ENCODE data around the gene MRM2. TPM values are rescaled to one million over a fixed set of nuclear protein-coding genes. Genes with fewer than 3 reads are reported as not detected.
A peak's percentile ranks its signal among the peaks of the same experiment; 100 is the strongest.

MRM2 gene
- total RNA-seq, 1 experiment from 2014 or later: 38.9 TPM

DNA sequence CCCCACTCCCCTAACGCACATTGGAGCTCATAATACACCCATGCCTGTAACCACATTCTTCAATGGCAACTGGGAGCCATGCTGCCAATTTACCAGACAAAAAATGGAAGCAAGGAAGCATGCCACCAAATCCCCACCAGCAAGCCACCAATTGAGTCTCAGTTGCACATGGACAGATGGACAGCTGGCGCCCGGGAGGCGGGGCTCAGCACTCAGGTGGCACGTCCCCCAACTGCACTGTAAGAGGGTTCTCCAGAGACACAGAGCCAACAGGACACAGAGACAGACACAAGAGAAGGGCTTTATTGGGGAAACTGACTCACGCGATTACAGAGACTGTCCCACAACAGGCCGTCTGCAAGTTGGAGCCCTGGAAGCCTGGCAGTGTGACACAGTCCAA lies 11.8 kb downstream of the MRM2 start (continued):
- TF ChIP-seq, protein P1, sequence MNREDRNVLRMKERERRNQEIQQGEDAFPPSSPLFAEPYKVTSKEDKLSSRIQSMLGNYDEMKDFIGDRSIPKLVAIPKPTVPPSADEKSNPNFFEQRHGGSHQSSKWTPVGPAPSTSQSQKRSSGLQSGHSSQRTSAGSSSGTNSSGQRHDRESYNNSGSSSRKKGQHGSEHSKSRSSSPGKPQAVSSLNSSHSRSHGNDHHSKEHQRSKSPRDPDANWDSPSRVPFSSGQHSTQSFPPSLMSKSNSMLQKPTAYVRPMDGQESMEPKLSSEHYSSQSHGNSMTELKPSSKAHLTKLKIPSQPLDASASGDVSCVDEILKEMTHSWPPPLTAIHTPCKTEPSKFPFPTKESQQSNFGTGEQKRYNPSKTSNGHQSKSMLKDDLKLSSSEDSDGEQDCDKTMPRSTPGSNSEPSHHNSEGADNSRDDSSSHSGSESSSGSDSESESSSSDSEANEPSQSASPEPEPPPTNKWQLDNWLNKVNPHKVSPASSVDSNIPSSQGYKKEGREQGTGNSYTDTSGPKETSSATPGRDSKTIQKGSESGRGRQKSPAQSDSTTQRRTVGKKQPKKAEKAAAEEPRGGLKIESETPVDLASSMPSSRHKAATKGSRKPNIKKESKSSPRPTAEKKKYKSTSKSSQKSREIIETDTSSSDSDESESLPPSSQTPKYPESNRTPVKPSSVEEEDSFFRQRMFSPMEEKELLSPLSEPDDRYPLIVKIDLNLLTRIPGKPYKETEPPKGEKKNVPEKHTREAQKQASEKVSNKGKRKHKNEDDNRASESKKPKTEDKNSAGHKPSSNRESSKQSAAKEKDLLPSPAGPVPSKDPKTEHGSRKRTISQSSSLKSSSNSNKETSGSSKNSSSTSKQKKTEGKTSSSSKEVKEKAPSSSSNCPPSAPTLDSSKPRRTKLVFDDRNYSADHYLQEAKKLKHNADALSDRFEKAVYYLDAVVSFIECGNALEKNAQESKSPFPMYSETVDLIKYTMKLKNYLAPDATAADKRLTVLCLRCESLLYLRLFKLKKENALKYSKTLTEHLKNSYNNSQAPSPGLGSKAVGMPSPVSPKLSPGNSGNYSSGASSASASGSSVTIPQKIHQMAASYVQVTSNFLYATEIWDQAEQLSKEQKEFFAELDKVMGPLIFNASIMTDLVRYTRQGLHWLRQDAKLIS (CRISPR knock-in tag; IDR thresholded peaks at IDR 0.05; ENCODE audit: borderline replicate concordance): no peak
- TF ChIP-seq NR3C1 (CRISPR knock-in tag; conservative IDR thresholded peaks at IDR 0.05; ENCODE audit: low read depth) (no peak), ZNF138 (CRISPR knock-in tag; conservative IDR thresholded peaks at IDR 0.05) (no peak), SP1 (CRISPR knock-in tag; conservative IDR thresholded peaks at IDR 0.05) (no peak), TP53 (CRISPR knock-in tag; IDR thresholded peaks at IDR 0.05) (no peak)
- TF ChIP-seq, protein P2, sequence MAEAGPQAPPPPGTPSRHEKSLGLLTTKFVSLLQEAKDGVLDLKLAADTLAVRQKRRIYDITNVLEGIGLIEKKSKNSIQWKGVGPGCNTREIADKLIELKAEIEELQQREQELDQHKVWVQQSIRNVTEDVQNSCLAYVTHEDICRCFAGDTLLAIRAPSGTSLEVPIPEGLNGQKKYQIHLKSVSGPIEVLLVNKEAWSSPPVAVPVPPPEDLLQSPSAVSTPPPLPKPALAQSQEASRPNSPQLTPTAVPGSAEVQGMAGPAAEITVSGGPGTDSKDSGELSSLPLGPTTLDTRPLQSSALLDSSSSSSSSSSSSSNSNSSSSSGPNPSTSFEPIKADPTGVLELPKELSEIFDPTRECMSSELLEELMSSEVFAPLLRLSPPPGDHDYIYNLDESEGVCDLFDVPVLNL (CRISPR knock-in tag; IDR thresholded peaks at IDR 0.05; ENCODE audit: borderline replicate concordance, low read depth): no peak

DNA sequence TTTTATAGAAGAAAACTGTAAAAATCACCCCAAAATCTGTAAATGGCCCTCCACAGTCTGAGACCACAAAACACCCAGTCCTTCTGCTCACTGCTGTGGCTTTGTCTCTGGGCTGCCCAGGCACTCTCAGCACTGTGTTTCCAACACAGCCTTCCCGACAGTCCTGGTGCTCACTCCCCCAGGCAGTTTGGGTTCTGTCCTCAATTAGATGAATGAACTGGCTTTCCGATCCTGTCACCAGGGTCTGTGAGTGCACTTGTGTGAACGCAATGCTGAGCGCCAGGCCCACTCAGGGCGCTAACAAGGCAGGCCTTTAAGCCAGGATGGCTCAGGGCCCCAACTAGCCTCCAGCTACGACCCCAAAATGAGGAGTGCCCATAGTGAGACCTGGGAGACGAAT lies 12.5 kb downstream of the MRM2 start:
- peaks cover 10% of the 10 kb centered on the region for H3K4me1 Mint-ChIP-seq
- ATAC-seq: no peak
- H3K36me3 Mint-ChIP-seq: peaks cover 43% of the 10 kb centered on the region
- DNase-seq (ENCODE audit: low spot score): no peak
- H3K9me3 Mint-ChIP-seq: no peaks in the 10 kb centered on the region
- H3K27ac Mint-ChIP-seq: peak overlapping the region; percentile 9; the same call in 1 of the 2 replicates
- H3K4me3 Mint-ChIP-seq: no peak overlapping the region
- CTCF ChIA-PET: interaction anchor here (0.9 kb wide), 1 partner anchor 119 kb away, joined by 3 read pairs; no protein-coding TSS in a partner anchor
- H3K27me3 Mint-ChIP-seq (ENCODE audit: low read depth): no peaks in the 10 kb centered on the region
- POLR2A ChIA-PET: no interaction called here
- TF ChIP-seq IRF2 (CRISPR knock-in tag; IDR thresholded peaks at IDR 0.05; ENCODE audit: borderline replicate concordance, low read depth): no peak
- TF ChIP-seq CDX4 (CRISPR knock-in tag; IDR thresholded peaks at IDR 0.05; ENCODE audit: borderline replicate concordance): no peak
- no peak for TF ChIP-seq NR1H2 (CRISPR knock-in tag; IDR thresholded peaks at IDR 0.05)
- TF ChIP-seq TEAD1 (CRISPR knock-in tag; IDR thresholded peaks at IDR 0.05): no peak
- TF ChIP-seq FOXP1 (CRISPR knock-in tag; IDR thresholded peaks at IDR 0.05; ENCODE audit: borderline replicate concordance): no peak
- no peak for TF ChIP-seq PRRX2 (CRISPR knock-in tag; IDR thresholded peaks at IDR 0.05)
- no peak for TF ChIP-seq E2F5 (CRISPR knock-in tag; IDR thresholded peaks at IDR 0.05)
- TF ChIP-seq, protein P3, sequence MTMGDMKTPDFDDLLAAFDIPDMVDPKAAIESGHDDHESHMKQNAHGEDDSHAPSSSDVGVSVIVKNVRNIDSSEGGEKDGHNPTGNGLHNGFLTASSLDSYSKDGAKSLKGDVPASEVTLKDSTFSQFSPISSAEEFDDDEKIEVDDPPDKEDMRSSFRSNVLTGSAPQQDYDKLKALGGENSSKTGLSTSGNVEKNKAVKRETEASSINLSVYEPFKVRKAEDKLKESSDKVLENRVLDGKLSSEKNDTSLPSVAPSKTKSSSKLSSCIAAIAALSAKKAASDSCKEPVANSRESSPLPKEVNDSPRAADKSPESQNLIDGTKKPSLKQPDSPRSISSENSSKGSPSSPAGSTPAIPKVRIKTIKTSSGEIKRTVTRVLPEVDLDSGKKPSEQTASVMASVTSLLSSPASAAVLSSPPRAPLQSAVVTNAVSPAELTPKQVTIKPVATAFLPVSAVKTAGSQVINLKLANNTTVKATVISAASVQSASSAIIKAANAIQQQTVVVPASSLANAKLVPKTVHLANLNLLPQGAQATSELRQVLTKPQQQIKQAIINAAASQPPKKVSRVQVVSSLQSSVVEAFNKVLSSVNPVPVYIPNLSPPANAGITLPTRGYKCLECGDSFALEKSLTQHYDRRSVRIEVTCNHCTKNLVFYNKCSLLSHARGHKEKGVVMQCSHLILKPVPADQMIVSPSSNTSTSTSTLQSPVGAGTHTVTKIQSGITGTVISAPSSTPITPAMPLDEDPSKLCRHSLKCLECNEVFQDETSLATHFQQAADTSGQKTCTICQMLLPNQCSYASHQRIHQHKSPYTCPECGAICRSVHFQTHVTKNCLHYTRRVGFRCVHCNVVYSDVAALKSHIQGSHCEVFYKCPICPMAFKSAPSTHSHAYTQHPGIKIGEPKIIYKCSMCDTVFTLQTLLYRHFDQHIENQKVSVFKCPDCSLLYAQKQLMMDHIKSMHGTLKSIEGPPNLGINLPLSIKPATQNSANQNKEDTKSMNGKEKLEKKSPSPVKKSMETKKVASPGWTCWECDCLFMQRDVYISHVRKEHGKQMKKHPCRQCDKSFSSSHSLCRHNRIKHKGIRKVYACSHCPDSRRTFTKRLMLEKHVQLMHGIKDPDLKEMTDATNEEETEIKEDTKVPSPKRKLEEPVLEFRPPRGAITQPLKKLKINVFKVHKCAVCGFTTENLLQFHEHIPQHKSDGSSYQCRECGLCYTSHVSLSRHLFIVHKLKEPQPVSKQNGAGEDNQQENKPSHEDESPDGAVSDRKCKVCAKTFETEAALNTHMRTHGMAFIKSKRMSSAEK (CRISPR knock-in tag; IDR thresholded peaks at IDR 0.05; ENCODE audit: borderline replicate concordance): no peak
- TF ChIP-seq NFYB (CRISPR knock-in tag; conservative IDR thresholded peaks at IDR 0.05; ENCODE audit: low read depth): no peak
- TF ChIP-seq CREB1 (CRISPR knock-in tag; IDR thresholded peaks at IDR 0.05): no peak
- TF ChIP-seq, protein P1 (CRISPR knock-in tag; IDR thresholded peaks at IDR 0.05; ENCODE audit: borderline replicate concordance): no peak
- no peak for TF ChIP-seq NFATC4 (CRISPR knock-in tag; IDR thresholded peaks at IDR 0.05)
- TF ChIP-seq CREM (CRISPR knock-in tag; IDR thresholded peaks at IDR 0.05): no peak
- no peak for TF ChIP-seq ZNF317 (CRISPR knock-in tag; IDR thresholded peaks at IDR 0.05; ENCODE audit: borderline replicate concordance, low read depth)
- TF ChIP-seq RORB (CRISPR knock-in tag; IDR thresholded peaks at IDR 0.05): no peak
- no peak for TF ChIP-seq ELF4 (CRISPR knock-in tag; IDR thresholded peaks at IDR 0.05; ENCODE audit: low read depth)
- no peak for TF ChIP-seq FOXJ3 (CRISPR knock-in tag; IDR thresholded peaks at IDR 0.05; ENCODE audit: borderline replicate concordance)

All from WTC11 (cell line).